ENCODE measurements around the gene PPM1B. TPM values are rescaled to one million over a fixed set of nuclear protein-coding genes. Genes with fewer than 3 reads are reported as not detected.

Gene PPM1B
- total and polyA plus RNA-seq, 9 donors, result 19.9 to 39.7 (median 28.0) TPM

- Histone ChIP-seq H3K27ac (ENCODE audit: low read length) (no peak overlapping the region), H3K36me3 (ENCODE audit: control insufficient read depth, insufficient read depth, low read length) (peaks cover 4% of the 10 kb centered on the region), H3K9me3 (replicated peaks; ENCODE audit: control insufficient read depth, low read depth, low read length) (no peaks in the 10 kb centered on the region), H3K4me3 (ENCODE audit: low read length) (no peak overlapping the region), H3K4me1 (ENCODE audit: control insufficient read depth, insufficient read depth, low read length) (no peaks in the 10 kb centered on the region), H3K27me3 (ENCODE audit: control insufficient read depth, insufficient read depth, low read length) (no peaks in the 10 kb centered on the region)
- WGBS (ENCODE audit: insufficient coverage), result no CpG with 5 or more reads among the region's 2 CpGs
- no peak for DNase-seq
Observed at GRCh38 chr2:44210362-44210761, 41.7 kb downstream of the PPM1B start.

GRCh38 chr2:44211183-44211582 is 42.5 kb downstream of the PPM1B start:
- no peaks in the 10 kb centered on the region for H3K9me3 ChIP-seq (replicated peaks; ENCODE audit: control insufficient read depth, low read depth, low read length)
- no peak for DNase-seq
- H3K27me3 ChIP-seq (ENCODE audit: control insufficient read depth, insufficient read depth, low read length), result no peaks in the 10 kb centered on the region
- no peak overlapping the region for H3K27ac ChIP-seq (ENCODE audit: low read length)
- no peak overlapping the region for H3K4me3 ChIP-seq (ENCODE audit: low read length)
- H3K36me3 ChIP-seq (ENCODE audit: control insufficient read depth, insufficient read depth, low read length), result peaks cover 4% of the 10 kb centered on the region
- no peaks in the 10 kb centered on the region for H3K4me1 ChIP-seq (ENCODE audit: control insufficient read depth, insufficient read depth, low read length)

- Histone ChIP-seq H3K4me1 (ENCODE audit: control insufficient read depth, insufficient read depth, low read length) (no peaks in the 10 kb centered on the region), H3K9me3 (replicated peaks; ENCODE audit: control insufficient read depth, low read depth, low read length) (no peaks in the 10 kb centered on the region), H3K27me3 (ENCODE audit: control insufficient read depth, insufficient read depth, low read length) (no peaks in the 10 kb centered on the region), H3K36me3 (ENCODE audit: control insufficient read depth, insufficient read depth, low read length) (peaks cover 4% of the 10 kb centered on the region), H3K27ac (ENCODE audit: low read length) (no peak overlapping the region), H3K4me3 (ENCODE audit: low read length) (no peak overlapping the region)
- WGBS (ENCODE audit: insufficient coverage), result 80% methylated on average over 1 of the region's 4 CpGs
- no peak for DNase-seq
Observed at GRCh38 chr2:44212302-44212701, 43.6 kb downstream of the PPM1B start.

- no peak overlapping the region for H3K27ac ChIP-seq (ENCODE audit: low read length)
- H3K4me3 ChIP-seq (ENCODE audit: low read length), result no peak overlapping the region
- H3K4me1 ChIP-seq (ENCODE audit: control insufficient read depth, insufficient read depth, low read length), result no peaks in the 10 kb centered on the region
- no peak for DNase-seq
- no peaks in the 10 kb centered on the region for H3K36me3 ChIP-seq (ENCODE audit: control insufficient read depth, insufficient read depth, low read length)
- H3K9me3 ChIP-seq (replicated peaks; ENCODE audit: control insufficient read depth, low read depth, low read length), result no peaks in the 10 kb centered on the region
- no peaks in the 10 kb centered on the region for H3K27me3 ChIP-seq (ENCODE audit: control insufficient read depth, insufficient read depth, low read length)
- WGBS (ENCODE audit: insufficient coverage), result 87% methylated on average over 2 of the region's 2 CpGs
Observed at GRCh38 chr2:44215827-44216226, 47.2 kb downstream of the PPM1B start.

GRCh38 chr2:44218771-44219170 is 50.1 kb downstream of the PPM1B start:
- DNase-seq, result no peak
- no peaks in the 10 kb centered on the region for H3K9me3 ChIP-seq (replicated peaks; ENCODE audit: control insufficient read depth, low read depth, low read length)
- H3K36me3 ChIP-seq (ENCODE audit: control insufficient read depth, insufficient read depth, low read length), result no peaks in the 10 kb centered on the region
- H3K27me3 ChIP-seq (ENCODE audit: control insufficient read depth, insufficient read depth, low read length), result no peaks in the 10 kb centered on the region
- no peaks in the 10 kb centered on the region for H3K4me1 ChIP-seq (ENCODE audit: control insufficient read depth, insufficient read depth, low read length)
- H3K27ac ChIP-seq (ENCODE audit: low read length), result no peak overlapping the region
- no CpG with 5 or more reads among the region's 2 CpGs for WGBS (ENCODE audit: insufficient coverage)
- H3K4me3 ChIP-seq (ENCODE audit: low read length), result no peak overlapping the region

GRCh38 chr2:44226753-44227152 is 58.1 kb downstream of the PPM1B start:
- H3K4me3 ChIP-seq (ENCODE audit: low read length), result no peak overlapping the region
- no peaks in the 10 kb centered on the region for H3K4me1 ChIP-seq (ENCODE audit: control insufficient read depth, insufficient read depth, low read length)
- DNase-seq, result no peak
- no peaks in the 10 kb centered on the region for H3K27me3 ChIP-seq (ENCODE audit: control insufficient read depth, insufficient read depth, low read length)
- no peak overlapping the region for H3K27ac ChIP-seq (ENCODE audit: low read length)
- no peaks in the 10 kb centered on the region for H3K36me3 ChIP-seq (ENCODE audit: control insufficient read depth, insufficient read depth, low read length)
- no peaks in the 10 kb centered on the region for H3K9me3 ChIP-seq (replicated peaks; ENCODE audit: control insufficient read depth, low read depth, low read length)
- WGBS (ENCODE audit: insufficient coverage), result no CpG with 5 or more reads among the region's 2 CpGs

- H3K27me3 ChIP-seq (ENCODE audit: control insufficient read depth, insufficient read depth, low read length), result no peaks in the 10 kb centered on the region
- WGBS (ENCODE audit: insufficient coverage), result 93% methylated on average over 3 of the region's 3 CpGs
- H3K36me3 ChIP-seq (ENCODE audit: control insufficient read depth, insufficient read depth, low read length), result no peaks in the 10 kb centered on the region
- H3K9me3 ChIP-seq (replicated peaks; ENCODE audit: control insufficient read depth, low read depth, low read length), result no peaks in the 10 kb centered on the region
- H3K27ac ChIP-seq (ENCODE audit: low read length), result no peak overlapping the region
- no peak overlapping the region for H3K4me3 ChIP-seq (ENCODE audit: low read length)
- DNase-seq, result no peak
- H3K4me1 ChIP-seq (ENCODE audit: control insufficient read depth, insufficient read depth, low read length), result no peaks in the 10 kb centered on the region
Observed at GRCh38 chr2:44230378-44230777, 61.7 kb downstream of the PPM1B start.

- no CpG with 5 or more reads among the region's 2 CpGs for WGBS (ENCODE audit: insufficient coverage)
- H3K36me3 ChIP-seq (ENCODE audit: control insufficient read depth, insufficient read depth, low read length), result no peaks in the 10 kb centered on the region
- DNase-seq, result peak; percentile 19
Observed at GRCh38 chr2:44233450-44234128, 64.9 kb downstream of the PPM1B start.

GRCh38 chr2:44237221-44237620 is 68.5 kb downstream of the PPM1B start:
- H3K4me3 ChIP-seq (ENCODE audit: low read length), result no peak overlapping the region
- H3K27ac ChIP-seq (ENCODE audit: low read length), result no peak overlapping the region
- H3K4me1 ChIP-seq (ENCODE audit: control insufficient read depth, insufficient read depth, low read length), result no peaks in the 10 kb centered on the region
- H3K27me3 ChIP-seq (ENCODE audit: control insufficient read depth, insufficient read depth, low read length), result no peaks in the 10 kb centered on the region
- no peaks in the 10 kb centered on the region for H3K36me3 ChIP-seq (ENCODE audit: control insufficient read depth, insufficient read depth, low read length)
- no peak for DNase-seq
- WGBS (ENCODE audit: insufficient coverage), result no CpG with 5 or more reads among the region's 2 CpGs
- H3K9me3 ChIP-seq (replicated peaks; ENCODE audit: control insufficient read depth, low read depth, low read length), result no peaks in the 10 kb centered on the region

More at GRCh38 chr2:44233450-44234128, 64.9 kb downstream of the PPM1B start:
- Histone ChIP-seq H3K4me3 (ENCODE audit: low read length) (no peak overlapping the region), H3K27me3 (ENCODE audit: control insufficient read depth, insufficient read depth, low read length) (no peaks in the 10 kb centered on the region), H3K9me3 (replicated peaks; ENCODE audit: control insufficient read depth, low read depth, low read length) (no peaks in the 10 kb centered on the region), H3K4me1 (ENCODE audit: control insufficient read depth, insufficient read depth, low read length) (no peaks in the 10 kb centered on the region), H3K27ac (ENCODE audit: low read length) (no peak overlapping the region)

- peak; percentile 4 for DNase-seq
- Histone ChIP-seq H3K4me1 (ENCODE audit: control insufficient read depth, insufficient read depth, low read length) (no peaks in the 10 kb centered on the region), H3K27ac (ENCODE audit: low read length) (no peak overlapping the region), H3K27me3 (ENCODE audit: control insufficient read depth, insufficient read depth, low read length) (no peaks in the 10 kb centered on the region), H3K4me3 (ENCODE audit: low read length) (no peak overlapping the region), H3K36me3 (ENCODE audit: control insufficient read depth, insufficient read depth, low read length) (no peaks in the 10 kb centered on the region), H3K9me3 (replicated peaks; ENCODE audit: control insufficient read depth, low read depth, low read length) (no peaks in the 10 kb centered on the region)
- no CpG with 5 or more reads among the region's 2 CpGs for WGBS (ENCODE audit: insufficient coverage)
Observed at GRCh38 chr2:44242904-44243303, 74.2 kb downstream of the PPM1B start.

Data from muscle of leg (tissue), 11 donors.